ENCODE data around the gene MKKS. TPM values are rescaled to one million over a fixed set of nuclear protein-coding genes. Genes with fewer than 3 reads are reported as not detected.
"Not testable (repeated sequence)": the region's sequence is repeated elsewhere in the genome, so short reads cannot be mapped to it uniquely, and the experiment has no call there.

Gene MKKS
- total and polyA plus RNA-seq, 10 donors = 10.4 to 18.8 (median 14.0) TPM

DNA sequence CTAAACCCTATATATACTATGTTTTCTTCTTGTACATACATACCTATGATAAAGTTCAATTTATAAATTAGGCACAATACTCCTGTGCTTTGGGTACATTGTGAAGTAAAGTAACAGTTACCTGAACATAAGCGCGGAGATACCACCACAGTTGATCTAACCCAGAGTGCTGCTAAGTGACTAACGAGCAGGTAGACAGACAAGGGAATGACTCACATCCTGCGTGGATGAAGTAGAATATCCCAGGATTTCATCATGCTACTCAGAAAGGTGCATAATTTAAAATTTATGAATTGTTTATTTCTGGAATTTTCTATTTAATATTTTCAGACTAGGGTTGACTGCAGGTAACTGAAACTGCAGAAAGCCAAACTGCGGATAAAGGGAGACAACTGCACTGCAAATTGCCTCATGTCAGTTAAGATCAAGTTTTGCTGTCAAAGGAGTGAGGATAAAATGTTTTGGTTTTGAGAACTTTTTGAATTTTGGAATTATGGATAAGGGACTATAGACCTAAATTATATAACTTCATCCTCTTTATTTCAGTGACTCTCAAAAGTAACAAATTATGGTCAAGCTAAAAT lies 14.4 kb downstream of the MKKS start:
- no peak overlapping the region for H3K27ac ChIP-seq
- H3K4me3 ChIP-seq = no peak overlapping the region
- DNase-seq = no peak
- no peaks in the 10 kb centered on the region for H3K27me3 ChIP-seq (replicated peaks in 1 of 7)
- peaks cover 0 to 55% (median 11%) of the 10 kb centered on the region in 6 donors for H3K4me1 ChIP-seq
- TF ChIP-seq, protein P1, sequence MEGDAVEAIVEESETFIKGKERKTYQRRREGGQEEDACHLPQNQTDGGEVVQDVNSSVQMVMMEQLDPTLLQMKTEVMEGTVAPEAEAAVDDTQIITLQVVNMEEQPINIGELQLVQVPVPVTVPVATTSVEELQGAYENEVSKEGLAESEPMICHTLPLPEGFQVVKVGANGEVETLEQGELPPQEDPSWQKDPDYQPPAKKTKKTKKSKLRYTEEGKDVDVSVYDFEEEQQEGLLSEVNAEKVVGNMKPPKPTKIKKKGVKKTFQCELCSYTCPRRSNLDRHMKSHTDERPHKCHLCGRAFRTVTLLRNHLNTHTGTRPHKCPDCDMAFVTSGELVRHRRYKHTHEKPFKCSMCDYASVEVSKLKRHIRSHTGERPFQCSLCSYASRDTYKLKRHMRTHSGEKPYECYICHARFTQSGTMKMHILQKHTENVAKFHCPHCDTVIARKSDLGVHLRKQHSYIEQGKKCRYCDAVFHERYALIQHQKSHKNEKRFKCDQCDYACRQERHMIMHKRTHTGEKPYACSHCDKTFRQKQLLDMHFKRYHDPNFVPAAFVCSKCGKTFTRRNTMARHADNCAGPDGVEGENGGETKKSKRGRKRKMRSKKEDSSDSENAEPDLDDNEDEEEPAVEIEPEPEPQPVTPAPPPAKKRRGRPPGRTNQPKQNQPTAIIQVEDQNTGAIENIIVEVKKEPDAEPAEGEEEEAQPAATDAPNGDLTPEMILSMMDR (IDR thresholded peaks at IDR 0.05 in 8 of 11, conservative IDR thresholded peaks at IDR 0.05 in 3 of 11) = no peak
- no peak for TF ChIP-seq POLR2A (IDR thresholded peaks at IDR 0.05)
- no peak for TF ChIP-seq POLR2AphosphoS5 (IDR thresholded peaks at IDR 0.05)
- WGBS, 5 donors = 91 to 97% (median 95%) methylated on average over 5 of the region's 5 CpGs
- intact Hi-C loops (cut with DNase I; ENCODE audit: low total_unique reads) = no loop called here
- peaks cover 0 to 59% (median 7%) of the 10 kb centered on the region in 6 donors for H3K36me3 ChIP-seq
- H3K9me3 ChIP-seq = no peaks in the 10 kb centered on the region

DNA sequence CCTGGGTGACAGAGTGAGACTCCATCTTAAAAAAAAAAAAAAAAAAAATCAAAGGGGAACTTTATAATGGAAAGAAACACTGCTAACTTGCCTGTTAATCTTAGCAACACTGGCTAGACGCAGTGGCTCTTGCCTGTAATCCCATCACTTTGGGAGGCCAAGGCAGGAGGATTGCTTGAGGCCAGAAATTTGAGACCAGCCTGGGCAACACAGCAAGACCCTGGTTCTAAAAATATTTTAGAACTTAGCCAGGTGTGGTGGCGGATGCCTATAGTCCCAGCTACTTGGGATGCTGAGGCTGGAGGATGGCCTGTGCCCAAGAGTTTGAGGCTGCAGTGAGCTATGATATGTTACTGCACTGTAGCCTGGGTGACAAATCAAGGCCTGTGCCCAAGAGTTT lies 16.8 kb downstream of the MKKS start:
- H3K4me1 ChIP-seq = peaks cover 0 to 48% (median 11%) of the 10 kb centered on the region in 6 donors
- 93 to 100% (median 95%) methylated on average over 2 of the region's 2 CpGs for WGBS, 5 donors
- DNase-seq; H3K9me3 ChIP-seq; H3K27me3 ChIP-seq (replicated peaks in 1 of 7); H3K4me3 ChIP-seq; intact Hi-C loops (cut with DNase I; ENCODE audit: low total_unique reads): not testable (repeated sequence)
- H3K36me3 ChIP-seq = peaks cover 0 to 76% (median 12%) of the 10 kb centered on the region in 6 donors
- peak overlapping the region in 1 of 8 donors; percentile 2 for H3K27ac ChIP-seq

DNA sequence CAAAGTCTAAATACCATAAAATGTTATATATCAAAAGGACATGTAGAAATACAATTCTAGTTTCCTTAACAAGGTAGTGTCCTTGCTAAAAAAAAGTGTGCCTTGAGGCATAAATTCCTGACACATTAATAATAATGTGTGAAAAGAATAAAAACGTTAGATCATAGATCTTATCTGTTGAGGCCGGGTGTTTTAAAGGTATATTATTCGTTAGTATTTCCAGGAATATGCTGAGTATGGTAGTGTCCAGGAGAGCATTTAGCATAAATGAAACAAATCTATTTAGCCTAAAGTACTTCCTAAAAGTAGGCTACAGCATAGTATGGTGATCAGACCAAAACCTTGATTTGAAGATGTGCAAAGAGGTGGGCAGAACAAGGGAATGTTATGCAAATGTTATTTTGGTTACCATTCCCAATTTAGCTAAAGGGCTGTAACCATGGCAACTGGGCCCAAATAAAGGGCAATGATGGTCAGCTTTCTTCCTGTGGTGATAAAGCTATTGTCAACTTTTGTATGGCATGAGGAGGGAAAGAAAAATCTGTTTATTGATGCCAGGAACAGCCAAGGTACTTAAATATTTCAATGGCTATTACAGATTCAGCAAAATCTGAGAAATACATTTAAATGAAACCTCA lies 18.9 kb downstream of the MKKS start:
- DNase-seq = no peak
- intact Hi-C loops (cut with DNase I; ENCODE audit: low total_unique reads) = no loop called here
- Histone ChIP-seq H3K4me3 (no peak overlapping the region), H3K4me1 (peaks cover 0 to 31% (median 11%) of the 10 kb centered on the region in 6 donors), H3K27ac (no peak overlapping the region), H3K27me3 (replicated peaks in 1 of 7) (no peaks in the 10 kb centered on the region), H3K36me3 (peaks cover 0 to 80% (median 11%) of the 10 kb centered on the region in 6 donors), H3K9me3 (no peaks in the 10 kb centered on the region)
- WGBS, 5 donors = 61 to 72% (median 66%) methylated on average over 3 of the region's 3 CpGs
- no peak for TF ChIP-seq POLR2AphosphoS5 (IDR thresholded peaks at IDR 0.05)
- TF ChIP-seq POLR2A (IDR thresholded peaks at IDR 0.05) = no peak
- TF ChIP-seq, protein P1 (IDR thresholded peaks at IDR 0.05 in 8 of 11, conservative IDR thresholded peaks at IDR 0.05 in 3 of 11) = no peak

DNA sequence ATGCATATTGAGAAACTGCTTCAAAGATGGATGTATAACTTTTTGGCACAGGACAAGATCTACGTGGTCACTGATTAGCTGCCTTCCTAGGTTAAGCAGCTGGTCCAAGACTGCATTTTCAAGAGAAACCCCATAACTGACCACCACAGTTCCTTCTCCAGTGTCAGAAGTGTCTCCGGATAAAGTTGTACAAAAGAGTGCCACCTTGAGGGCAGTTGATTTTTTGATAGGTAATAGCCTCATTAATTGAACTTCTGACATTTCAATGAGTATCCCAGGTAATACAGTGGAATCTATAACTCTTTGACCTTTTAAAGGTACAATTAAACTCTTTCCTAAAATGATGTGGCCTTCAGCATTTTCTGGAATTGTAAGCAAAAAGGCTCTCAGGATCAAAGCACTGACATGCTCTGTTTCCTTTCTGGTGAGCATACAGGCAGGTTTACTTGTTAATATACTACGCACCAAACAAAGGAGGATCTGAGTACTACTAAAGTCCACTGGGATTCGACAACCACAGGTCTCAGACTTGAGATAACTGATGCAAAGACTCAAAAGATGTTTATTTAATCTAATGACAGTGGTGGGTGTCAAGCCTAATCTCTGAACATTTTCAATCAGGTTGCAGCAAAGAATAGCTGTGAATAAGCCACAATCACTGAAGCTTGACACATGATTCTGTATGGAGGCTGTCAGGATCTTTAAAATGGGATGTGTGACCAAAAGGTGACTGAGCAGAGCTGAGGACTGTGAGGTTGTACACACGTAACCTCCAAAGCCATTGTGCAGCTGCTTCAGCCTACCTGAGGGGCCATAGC lies 21.2 kb downstream of the MKKS start:
- 79 to 86% (median 83%) methylated on average over 5 of the region's 5 CpGs for WGBS, 5 donors
- peaks cover 0 to 26% (median 7%) of the 10 kb centered on the region in 6 donors for H3K4me1 ChIP-seq
- no peak overlapping the region for H3K27ac ChIP-seq
- H3K27me3 ChIP-seq (replicated peaks in 1 of 7) = no peaks in the 10 kb centered on the region
- intact Hi-C loops (cut with DNase I; ENCODE audit: low total_unique reads) = no loop called here
- H3K36me3 ChIP-seq = peaks cover 0 to 76% (median 10%) of the 10 kb centered on the region in 6 donors
- H3K4me3 ChIP-seq = no peak overlapping the region
- no peak for DNase-seq
- TF ChIP-seq POLR2AphosphoS5 (IDR thresholded peaks at IDR 0.05) (no peak), POLR2A (IDR thresholded peaks at IDR 0.05) (no peak)
- TF ChIP-seq, protein P1 (IDR thresholded peaks at IDR 0.05 in 8 of 11, conservative IDR thresholded peaks at IDR 0.05 in 3 of 11) = no peak
- no peaks in the 10 kb centered on the region for H3K9me3 ChIP-seq
